Right lobe of liver (tissue), 4 donors: Measurements from ENCODE around the gene RGS9BP.

Experiments used
- POLR2A ChIP-seq: fragments of 450-650 bp; IDR thresholded peaks from one replicate; pipeline ENCODE4 v1.6.1; 2017; ENCODE audit warnings: antibody characterized with exemption, mild to moderate bottlenecking
- TF ChIP-seq, protein P1 (sequence below), 4 donors: fragments of 200-600 bp in 3 of 4; fragments of 450-650 bp in 1 of 4; IDR thresholded peaks; one replicate each; pipeline versions ENCODE4 v1.5.1 to v1.8.0; 2016 to 2022; ENCODE audit warnings: antibody characterized with exemption in 4 of 4, mild to moderate bottlenecking in 2 of 4
- donor health status: DM: no; HTN: no; CAD: no.
- donor health status: DM: no; HTN: no; CAD: no.
- donor health status: DM: no; HTN: yes; CAD: no.

DNA sequence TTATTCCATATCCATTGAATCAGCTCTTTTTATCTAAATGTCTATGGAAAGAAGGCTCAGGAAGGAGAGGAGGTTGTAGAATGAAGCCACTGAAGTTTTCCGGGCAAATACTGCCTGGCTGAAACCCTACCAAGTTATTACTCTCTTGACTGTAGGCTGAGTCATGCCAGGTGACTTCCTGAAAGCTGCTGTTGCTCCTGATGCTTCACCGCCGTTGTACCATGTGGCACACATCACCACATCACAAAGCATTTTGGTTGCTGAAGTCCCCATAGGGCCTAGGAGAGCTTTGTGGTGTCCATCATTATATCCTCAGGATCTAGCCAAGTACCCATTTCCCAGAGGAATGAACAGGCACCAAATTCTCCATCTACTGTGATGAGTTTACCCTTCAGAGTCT is 32.8 kb downstream of the RGS9BP start:
- TF ChIP-seq, protein P1, sequence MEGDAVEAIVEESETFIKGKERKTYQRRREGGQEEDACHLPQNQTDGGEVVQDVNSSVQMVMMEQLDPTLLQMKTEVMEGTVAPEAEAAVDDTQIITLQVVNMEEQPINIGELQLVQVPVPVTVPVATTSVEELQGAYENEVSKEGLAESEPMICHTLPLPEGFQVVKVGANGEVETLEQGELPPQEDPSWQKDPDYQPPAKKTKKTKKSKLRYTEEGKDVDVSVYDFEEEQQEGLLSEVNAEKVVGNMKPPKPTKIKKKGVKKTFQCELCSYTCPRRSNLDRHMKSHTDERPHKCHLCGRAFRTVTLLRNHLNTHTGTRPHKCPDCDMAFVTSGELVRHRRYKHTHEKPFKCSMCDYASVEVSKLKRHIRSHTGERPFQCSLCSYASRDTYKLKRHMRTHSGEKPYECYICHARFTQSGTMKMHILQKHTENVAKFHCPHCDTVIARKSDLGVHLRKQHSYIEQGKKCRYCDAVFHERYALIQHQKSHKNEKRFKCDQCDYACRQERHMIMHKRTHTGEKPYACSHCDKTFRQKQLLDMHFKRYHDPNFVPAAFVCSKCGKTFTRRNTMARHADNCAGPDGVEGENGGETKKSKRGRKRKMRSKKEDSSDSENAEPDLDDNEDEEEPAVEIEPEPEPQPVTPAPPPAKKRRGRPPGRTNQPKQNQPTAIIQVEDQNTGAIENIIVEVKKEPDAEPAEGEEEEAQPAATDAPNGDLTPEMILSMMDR (IDR thresholded peaks at IDR 0.05), result no peak
- TF ChIP-seq POLR2A, result no peak
